Right lobe of liver (tissue), 6 donors: Measurements from ENCODE around the gene AMPD1. TPM values are rescaled to one million over a fixed set of nuclear protein-coding genes. Genes with fewer than 3 reads are reported as not detected.

Experiments
- ATAC-seq, 4 donors: fragments of 200-7000 bp; cut with Tn5 transposase; one replicate each; pipeline ENCODE4 v1.9.1; 2020; ENCODE audit warnings: mild to moderate bottlenecking in 4 of 4, moderate library complexity in 4 of 4
- DNase-seq, 3 donors: peaks; one replicate each; pipeline ENCODE4 v3.0.0-alpha.2; 2020
- H3K27ac ChIP-seq, 3 donors: fragments of 200-600 bp; one replicate each; pipeline ENCODE4 v1.8.0; 2022
- H3K27me3 ChIP-seq, 2 donors: fragments of 200-600 bp; one replicate each; pipeline ENCODE4 v1.8.0; 2022
- H3K36me3 ChIP-seq, 4 donors: fragments of 200-600 bp; sonication (generic) in 1 of 4; one replicate each; pipeline versions ENCODE4 v1.5.1 to v1.8.0; 2017 to 2022; ENCODE audit warnings: control low read depth in 1 of 4
- H3K4me1 ChIP-seq, 4 donors: fragments of 200-600 bp; sonication (generic) in 1 of 4; one replicate each; pipeline versions ENCODE4 v1.5.1 to v1.8.0; 2017 to 2022; ENCODE audit warnings: control low read depth in 1 of 4
- H3K4me3 ChIP-seq, 3 donors: fragments of 200-600 bp; one replicate each; pipeline ENCODE4 v1.8.0; 2022
- H3K9me3 ChIP-seq, 4 donors: fragments of 200-600 bp; sonication (generic) in 1 of 4; one replicate each; pipeline versions ENCODE4 v1.5.1 to v1.8.0; 2017 to 2022; ENCODE audit warnings: control low read depth in 1 of 4
- CTCF ChIP-seq, 4 donors: fragments of 200-600 bp in 3 of 4; fragments of 450-650 bp in 1 of 4; IDR thresholded peaks; one replicate each; pipeline versions ENCODE4 v1.5.1 to v1.8.0; 2016 to 2022; ENCODE audit warnings: antibody characterized with exemption in 4 of 4, mild to moderate bottlenecking in 2 of 4
- POLR2A ChIP-seq: fragments of 450-650 bp; IDR thresholded peaks from one replicate; pipeline ENCODE4 v1.6.1; 2017; ENCODE audit warnings: antibody characterized with exemption, mild to moderate bottlenecking
- WGBS: methylation state at CpG from one replicate; pipeline ENCODE4 v1.1.6; 2018; ENCODE audit warnings: low coverage, low lambda C conversion rate; ENCODE audit not compliant: insufficient coverage; ENCODE audit errors: missing lambda C conversion rate; 5-methylcytosine and 5-hydroxymethylcytosine counted together
- intact Hi-C, 2 donors: fragments of 100-400 bp; cut with DNase I; formaldehyde crosslinking; loops; one replicate each; pipeline versions ENCODE4 v1.11.2 to v1.14.1; 2022
- total RNA-seq, 6 experiments: library from RNA; depleted of rRNA in 2 of 6; stranded (reverse); fragments of >200 nt in 2 of 6; fragmentation: NEBNext Ultra II Directional in 3 of 6; extraction: Animal tissue kit (Norgen Biotek cat#: 25700) in 3 of 6; gene quantifications; one replicate each; pipeline versions ENCODE4 v1.1.0 to v1.2.4, GENCODE V29; 2016 to 2023
- donor health status: DM: no; HTN: yes; CAD: no.
- donor health status: DM: no; HTN: no; CAD: no.
- donor health status: DM: no; HTN: no; CAD: no.
- donor health status: DM: no; HTN: yes; CAD: no.
- donor health status: DM: no; HTN: yes; CAD: no.

The AMPD1 gene
- total RNA-seq, 6 experiments from 2014 or later = 0.12 to 0.19 (median 0.13) TPM; not detected in 3

- intact Hi-C loops = no loop called here
- H3K27me3 ChIP-seq = no peaks in the 10 kb centered on the region
- 88% methylated on average over 1 of the region's 1 CpG for WGBS
- ATAC-seq = no peak
- no peak for DNase-seq
- H3K4me1 ChIP-seq = peaks cover 0 to 19% (median 9%) of the 10 kb centered on the region in 4 donors
- no peak for TF ChIP-seq CTCF (IDR thresholded peaks at IDR 0.05)
- TF ChIP-seq POLR2A = no peak
- peaks cover 0 to 83% (median 24%) of the 10 kb centered on the region in 4 donors for H3K36me3 ChIP-seq
- no peak overlapping the region for H3K4me3 ChIP-seq
- no peak overlapping the region for H3K27ac ChIP-seq
- no peaks in the 10 kb centered on the region for H3K9me3 ChIP-seq
Measured at GRCh38 chr1:114723915-114724314, 28.6 kb upstream of the AMPD1 start.

- TF ChIP-seq CTCF (IDR thresholded peaks at IDR 0.05) = no peak
- TF ChIP-seq POLR2A = no peak
- intact Hi-C loops = no loop called here
- Histone ChIP-seq H3K36me3 (peaks cover 0 to 86% (median 24%) of the 10 kb centered on the region in 4 donors), H3K27ac (no peak overlapping the region), H3K27me3 (no peaks in the 10 kb centered on the region), H3K4me3 (no peak overlapping the region), H3K9me3 (no peaks in the 10 kb centered on the region), H3K4me1 (peaks cover 0 to 19% (median 9%) of the 10 kb centered on the region in 4 donors)
- ATAC-seq (no peak), DNase-seq (no peak)
- WGBS = 3% methylated on average over 1 of the region's 1 CpG
Measured at GRCh38 chr1:114723457-114723856, 28.1 kb upstream of the AMPD1 start.

- Histone ChIP-seq H3K36me3 (peaks cover 5 to 66% (median 27%) of the 10 kb centered on the region in 4 donors), H3K9me3 (no peaks in the 10 kb centered on the region), H3K4me3 (no peak overlapping the region), H3K27me3 (no peaks in the 10 kb centered on the region), H3K27ac (peak overlapping the region in 2 of 3 donors; percentile 72 to 80), H3K4me1 (peaks cover 0 to 30% (median 10%) of the 10 kb centered on the region in 4 donors)
- 41% methylated on average over 4 of the region's 4 CpGs for WGBS
- peak; percentile 66 to 81 (median 77) for ATAC-seq
- TF ChIP-seq CTCF (IDR thresholded peaks at IDR 0.05) (no peak), POLR2A (no peak)
- DNase-seq = peak; percentile 46 to 83 (median 71)
- intact Hi-C loops = no loop called here
Measured at GRCh38 chr1:114720492-114720891, 25.1 kb upstream of the AMPD1 start.

DNA sequence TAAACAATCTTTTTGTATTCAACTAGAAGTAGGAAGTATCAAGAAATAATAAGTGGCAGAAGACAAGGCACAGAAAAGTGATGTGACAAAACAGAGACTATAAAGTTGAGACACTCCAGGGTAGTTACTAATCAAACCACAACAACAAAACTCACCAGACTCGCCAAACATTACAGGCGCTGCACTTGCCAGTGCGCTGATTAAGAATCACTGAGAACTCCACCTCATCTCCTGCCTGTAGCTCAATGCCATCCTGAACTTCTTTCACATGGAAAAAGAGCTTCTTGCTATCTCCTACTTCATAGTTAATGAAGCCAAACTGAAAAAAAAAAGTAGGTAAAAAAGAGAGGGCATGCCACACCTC lies 24.1 kb upstream of the AMPD1 start:
- TF ChIP-seq CTCF (IDR thresholded peaks at IDR 0.05) (no peak), POLR2A (no peak)
- no peak for DNase-seq
- peak overlapping the region in 1 of 3 donors; percentile 80 for H3K27ac ChIP-seq
- H3K4me3 ChIP-seq = no peak overlapping the region
- peaks cover 0 to 33% (median 10%) of the 10 kb centered on the region in 4 donors for H3K4me1 ChIP-seq
- no peak for ATAC-seq
- 33% methylated on average over 3 of the region's 3 CpGs for WGBS
- H3K9me3 ChIP-seq = no peaks in the 10 kb centered on the region
- H3K27me3 ChIP-seq = no peaks in the 10 kb centered on the region
- peaks cover 5 to 56% (median 23%) of the 10 kb centered on the region in 4 donors for H3K36me3 ChIP-seq
- intact Hi-C loops = no loop called here
